ENCODE data around the gene KRTAP4-16. TPM values are rescaled to one million over a fixed set of nuclear protein-coding genes. Genes with fewer than 3 reads are reported as not detected.

The KRTAP4-16 gene
- total and polyA plus RNA-seq, 2 of the 8 experiments (the other 6 are each of a cell fraction or from before 2014, with no cell fraction given), result not detected

DNA sequence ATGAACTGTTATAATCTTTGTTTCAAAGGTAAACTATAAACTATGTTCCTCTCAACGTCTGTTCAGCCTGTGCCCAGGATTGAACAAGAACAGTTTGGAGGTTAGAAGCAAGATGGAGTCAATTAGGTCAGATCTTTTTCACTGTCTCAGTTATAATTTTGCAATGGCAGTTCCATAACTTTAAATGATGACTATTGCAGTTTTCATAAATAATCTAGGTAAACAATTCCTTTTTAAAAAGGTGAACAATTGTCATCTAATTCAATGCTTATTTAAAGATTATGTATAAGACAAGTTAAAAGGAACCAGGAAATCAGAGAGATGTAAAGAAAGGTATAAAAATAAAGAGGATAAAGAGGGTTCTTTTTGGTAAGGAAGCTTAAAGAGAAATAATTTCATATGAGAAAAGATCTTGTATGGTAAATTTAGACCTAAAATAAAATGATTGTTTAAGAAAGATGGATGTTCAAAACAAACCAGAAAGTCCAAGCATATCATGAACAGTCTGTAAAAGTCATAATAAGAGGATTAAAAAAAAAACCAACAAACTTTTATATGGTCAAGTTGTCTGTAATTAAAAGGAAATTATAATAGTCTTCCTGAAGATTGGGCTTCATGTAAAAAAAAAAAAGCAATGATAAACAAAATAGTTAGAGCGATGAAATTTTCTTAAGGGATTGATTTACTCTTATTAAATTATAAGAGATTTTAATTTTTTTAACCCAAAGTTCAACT is 9.3 kb upstream of the KRTAP4-16 start:
- H2BK120ac ChIP-seq (replicated peaks; ENCODE audit: low read depth, low read length), result no peak overlapping the region
- H3K9me3 ChIP-seq (ENCODE audit: insufficient read depth in 2 of 2, low read depth in 1 of 2, low read length in 1 of 2), result peaks cover 15 to 32% of the 10 kb centered on the region in 2 experiments
- no peak overlapping the region for H3K14ac ChIP-seq (ENCODE audit: insufficient read length)
- no peak for DNase-seq (ENCODE audit: low read depth in 1 of 2, low spot score in 2 of 2)
- no peaks in the 10 kb centered on the region; a peak in 3 of 8 replicates for H3K36me3 ChIP-seq (ENCODE audit: control insufficient read depth in 2 of 4, insufficient read depth in 4 of 4, low read length in 3 of 4)
- no peaks in the 10 kb centered on the region for H3K27me3 ChIP-seq (replicated peaks in 1 of 4; ENCODE audit: control insufficient read depth in 3 of 4, extremely low read depth in 1 of 4, insufficient read depth in 3 of 4, low read length in 3 of 4)
- no peak overlapping the region for H2BK5ac ChIP-seq (ENCODE audit: low read depth, low read length)
- H3K4me3 ChIP-seq (ENCODE audit: extremely low read depth in 1 of 4, insufficient read depth in 2 of 4, low read depth in 3 of 4, low read length in 4 of 4), result no peak overlapping the region
- no peak overlapping the region for H4K91ac ChIP-seq (replicated peaks; ENCODE audit: insufficient read length, low read length)
- H2BK20ac ChIP-seq (ENCODE audit: low read length), result no peak overlapping the region
- H3K4me2 ChIP-seq (ENCODE audit: insufficient read depth in 1 of 2, low read depth in 2 of 2, low read length in 2 of 2), result no peak overlapping the region
- no peak for FAIRE-seq
- H3K23ac ChIP-seq (ENCODE audit: insufficient read length), result no peak overlapping the region
- no peak overlapping the region for H2BK12ac ChIP-seq (ENCODE audit: low read depth, low read length)
- no peak overlapping the region for H2AFZ ChIP-seq (ENCODE audit: low read length)
- 92% methylated on average over 2 of the region's 2 CpGs; no CpG with 5 or more reads in 1 of the 2 experiments for WGBS, 2 experiments (ENCODE audit: extremely low coverage in 1 of 2, insufficient coverage in 1 of 2, insufficient read length in 1 of 2, insufficient replicate concordance in 2 of 2, low coverage in 1 of 2, low lambda C conversion rate in 2 of 2, missing lambda C conversion rate in 1 of 2)
- H2BK15ac ChIP-seq (ENCODE audit: low read length), result no peak overlapping the region
- H3K79me1 ChIP-seq (ENCODE audit: low read depth, low read length), result no peaks in the 10 kb centered on the region
- POLR2A ChIA-PET (ENCODE audit: partially characterized antibody), result no interaction called here
- H3K18ac ChIP-seq (ENCODE audit: extremely low read depth, low read length), result no peak overlapping the region
- no peak overlapping the region for H4K8ac ChIP-seq (ENCODE audit: extremely low read depth, insufficient read depth, low read length)
- H2AK5ac ChIP-seq (ENCODE audit: low read depth, low read length), result no peak overlapping the region
- CTCF ChIA-PET (ENCODE audit: partially characterized antibody), result no interaction called here
- no peaks in the 10 kb centered on the region for H4K20me1 ChIP-seq (replicated peaks in 1 of 2; ENCODE audit: control insufficient read depth in 1 of 2, insufficient read depth in 2 of 2, low read length in 2 of 2)
- H3K56ac ChIP-seq (replicated peaks; ENCODE audit: insufficient read length, low read depth, low read length), result no peak overlapping the region
- H3K4me1 ChIP-seq (replicated peaks in 1 of 4; ENCODE audit: control insufficient read depth in 3 of 4, insufficient read depth in 4 of 4, low read length in 3 of 4), result peaks cover 0 to 10% (median 4%) of the 10 kb centered on the region in 4 experiments; a peak in 4 of 7 replicates
- H3K4ac ChIP-seq (replicated peaks; ENCODE audit: insufficient read length, low read depth, low read length), result no peak overlapping the region
- H3K27ac ChIP-seq (ENCODE audit: low read depth, low read length), result no peak overlapping the region
- H3K23me2 ChIP-seq (ENCODE audit: low read depth, low read length), result no peaks in the 10 kb centered on the region
- H3K9ac ChIP-seq (replicated peaks in 1 of 4; ENCODE audit: extremely low read depth in 1 of 4, low read depth in 3 of 4, low read length in 3 of 4), result no peak overlapping the region
- TF ChIP-seq JUN (IDR thresholded peaks at IDR 0.05; ENCODE audit: low read depth, low read length), result no peak
- TF ChIP-seq RAD21 (IDR thresholded peaks at IDR 0.05 in 1 of 2, conservative IDR thresholded peaks at IDR 0.05 in 1 of 2; ENCODE audit: low read depth in 2 of 2, low read length in 2 of 2), result no peak
- no peak for TF ChIP-seq TEAD4 (IDR thresholded peaks at IDR 0.05; ENCODE audit: low read depth, low read length)
- TF ChIP-seq TAF7 (optimal IDR thresholded peaks at IDR 0.05; ENCODE audit: borderline replicate concordance, low read depth, low read length), result no peak
- no peak for TF ChIP-seq HDAC2 (IDR thresholded peaks at IDR 0.05; ENCODE audit: borderline replicate concordance in 1 of 2, low read depth in 2 of 2, low read length in 2 of 2)
- no peak for TF ChIP-seq CREB1 (IDR thresholded peaks at IDR 0.05)
- no peak for TF ChIP-seq TCF12 (IDR thresholded peaks at IDR 0.05; ENCODE audit: low read depth, low read length)
- TF ChIP-seq HDAC6 (IDR thresholded peaks at IDR 0.05; ENCODE audit: low read depth, low read length), result no peak
- TF ChIP-seq NRF1 (IDR thresholded peaks at IDR 0.05; ENCODE audit: low read depth, low read length), result no peak
- no peak for TF ChIP-seq POLR2AphosphoS5 (IDR thresholded peaks at IDR 0.05; ENCODE audit: low read depth, low read length)
- TF ChIP-seq YY1 (IDR thresholded peaks at IDR 0.05; ENCODE audit: low read depth, low read length), result no peak
- no peak for TF ChIP-seq SRF (IDR thresholded peaks at IDR 0.05; ENCODE audit: low read depth, low read length)
- no peak for TF ChIP-seq ASH2L (IDR thresholded peaks at IDR 0.05; ENCODE audit: low read length)
- no peaks in the 10 kb centered on the region for H3K79me2 ChIP-seq (ENCODE audit: control insufficient read depth in 1 of 2, insufficient read depth in 2 of 2, low read length in 2 of 2)
- H4K5ac ChIP-seq (ENCODE audit: insufficient read length, low read depth, low read length), result no peak overlapping the region
